ENCODE results near the gene PIP5K1C. TPM values are rescaled to one million over a fixed set of nuclear protein-coding genes. Genes with fewer than 3 reads are reported as not detected.

The PIP5K1C gene
- total and polyA plus RNA-seq, 10 donors: 6.2 to 41.9 (median 33.9) TPM

- no peak for DNase-seq
- H3K36me3 ChIP-seq: peaks cover 0 to 10% (median 0%) of the 10 kb centered on the region in 6 donors
- WGBS, 5 donors: 86 to 90% (median 88%) methylated on average over 10 of the region's 10 CpGs
- peaks cover 0 to 19% (median 0%) of the 10 kb centered on the region in 7 donors for H3K27me3 ChIP-seq (replicated peaks in 1 of 7)
- H3K4me3 ChIP-seq: no peak overlapping the region
- H3K4me1 ChIP-seq: no peaks in the 10 kb centered on the region
- TF ChIP-seq, protein P1, sequence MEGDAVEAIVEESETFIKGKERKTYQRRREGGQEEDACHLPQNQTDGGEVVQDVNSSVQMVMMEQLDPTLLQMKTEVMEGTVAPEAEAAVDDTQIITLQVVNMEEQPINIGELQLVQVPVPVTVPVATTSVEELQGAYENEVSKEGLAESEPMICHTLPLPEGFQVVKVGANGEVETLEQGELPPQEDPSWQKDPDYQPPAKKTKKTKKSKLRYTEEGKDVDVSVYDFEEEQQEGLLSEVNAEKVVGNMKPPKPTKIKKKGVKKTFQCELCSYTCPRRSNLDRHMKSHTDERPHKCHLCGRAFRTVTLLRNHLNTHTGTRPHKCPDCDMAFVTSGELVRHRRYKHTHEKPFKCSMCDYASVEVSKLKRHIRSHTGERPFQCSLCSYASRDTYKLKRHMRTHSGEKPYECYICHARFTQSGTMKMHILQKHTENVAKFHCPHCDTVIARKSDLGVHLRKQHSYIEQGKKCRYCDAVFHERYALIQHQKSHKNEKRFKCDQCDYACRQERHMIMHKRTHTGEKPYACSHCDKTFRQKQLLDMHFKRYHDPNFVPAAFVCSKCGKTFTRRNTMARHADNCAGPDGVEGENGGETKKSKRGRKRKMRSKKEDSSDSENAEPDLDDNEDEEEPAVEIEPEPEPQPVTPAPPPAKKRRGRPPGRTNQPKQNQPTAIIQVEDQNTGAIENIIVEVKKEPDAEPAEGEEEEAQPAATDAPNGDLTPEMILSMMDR (IDR thresholded peaks at IDR 0.05 in 8 of 11, conservative IDR thresholded peaks at IDR 0.05 in 3 of 11): no peak
- no peak for TF ChIP-seq POLR2A (IDR thresholded peaks at IDR 0.05)
- no peak for TF ChIP-seq POLR2AphosphoS5 (IDR thresholded peaks at IDR 0.05)
- H3K27ac ChIP-seq: no peak overlapping the region
- intact Hi-C loops (cut with DNase I; ENCODE audit: low total_unique reads): no loop called here
- H3K9me3 ChIP-seq: no peaks in the 10 kb centered on the region
These were observed 37.4 kb upstream of the PIP5K1C start for GRCh38 chr19:3737487-3738205.

DNA sequence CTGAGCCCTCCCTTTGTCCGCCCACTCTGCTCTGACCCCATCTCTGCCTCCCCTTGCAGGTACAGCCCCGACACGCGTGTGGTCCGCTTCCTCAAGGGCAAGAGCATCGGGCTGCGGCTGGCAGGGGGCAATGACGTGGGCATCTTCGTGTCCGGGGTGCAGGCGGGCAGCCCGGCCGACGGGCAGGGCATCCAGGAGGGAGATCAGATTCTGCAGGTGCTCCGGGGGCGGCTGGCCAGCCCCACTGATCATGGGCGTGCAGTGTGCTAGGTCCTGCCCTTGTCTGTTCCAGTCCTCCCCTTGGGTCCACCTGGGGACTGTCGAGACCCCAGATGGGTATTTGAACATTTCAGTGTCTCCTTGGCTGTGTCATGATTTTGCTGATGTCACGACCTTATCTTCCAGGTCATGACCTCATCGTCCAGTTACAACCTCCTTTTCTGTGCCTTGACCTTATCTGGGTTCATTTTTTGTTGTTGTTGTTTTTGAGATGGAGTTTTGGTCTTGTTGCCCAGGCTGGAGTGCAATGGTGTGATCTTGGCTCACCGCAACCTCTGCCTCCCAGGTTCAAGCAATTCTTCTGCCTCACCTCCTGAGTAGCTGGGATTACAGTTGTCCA is 35.9 kb upstream of the PIP5K1C start:
- no peaks in the 10 kb centered on the region for H3K4me1 ChIP-seq
- TF ChIP-seq POLR2AphosphoS5 (IDR thresholded peaks at IDR 0.05) (no peak), POLR2A (IDR thresholded peaks at IDR 0.05) (no peak)
- TF ChIP-seq, protein P1 (IDR thresholded peaks at IDR 0.05 in 8 of 11, conservative IDR thresholded peaks at IDR 0.05 in 3 of 11): no peak
- no peak overlapping the region for H3K4me3 ChIP-seq
- peaks cover 0 to 10% (median 0%) of the 10 kb centered on the region in 6 donors for H3K36me3 ChIP-seq
- WGBS, 5 donors: 76 to 89% (median 86%) methylated on average over 19 to 21 of the region's 21 CpGs
- H3K27me3 ChIP-seq (replicated peaks in 1 of 7): peaks cover 0 to 19% (median 0%) of the 10 kb centered on the region in 7 donors
- no peak for DNase-seq
- H3K27ac ChIP-seq: no peak overlapping the region
- intact Hi-C loops (cut with DNase I; ENCODE audit: low total_unique reads): no loop called here
- no peaks in the 10 kb centered on the region for H3K9me3 ChIP-seq

DNA sequence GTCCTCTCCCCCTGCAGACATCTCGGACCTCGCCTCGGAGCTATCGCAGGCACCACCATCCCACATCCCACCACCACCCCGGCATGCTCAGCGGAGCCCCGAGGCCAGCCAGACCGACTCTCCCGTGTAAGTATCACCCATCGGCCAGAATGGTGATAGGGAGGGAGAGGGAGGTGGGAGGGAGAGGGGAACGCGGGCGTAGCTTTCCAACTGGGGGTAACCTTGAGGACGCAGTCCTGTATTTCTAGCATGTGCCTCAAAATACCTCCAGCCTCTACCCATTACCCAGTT is 34.0 kb upstream of the PIP5K1C start:
- H3K27ac ChIP-seq: no peak overlapping the region
- no peak for TF ChIP-seq POLR2AphosphoS5 (IDR thresholded peaks at IDR 0.05)
- TF ChIP-seq, protein P1 (IDR thresholded peaks at IDR 0.05 in 8 of 11, conservative IDR thresholded peaks at IDR 0.05 in 3 of 11): no peak
- no peak for TF ChIP-seq POLR2A (IDR thresholded peaks at IDR 0.05)
- H3K4me1 ChIP-seq: no peaks in the 10 kb centered on the region
- WGBS, 5 donors: 82 to 96% (median 92%) methylated on average over 14 of the region's 14 CpGs
- H3K9me3 ChIP-seq: no peaks in the 10 kb centered on the region
- no peak overlapping the region for H3K4me3 ChIP-seq
- no peak for DNase-seq
- H3K36me3 ChIP-seq: peaks cover 0 to 10% (median 0%) of the 10 kb centered on the region in 6 donors
- intact Hi-C loops (cut with DNase I; ENCODE audit: low total_unique reads): no loop called here
- peaks cover 0 to 19% (median 0%) of the 10 kb centered on the region in 7 donors for H3K27me3 ChIP-seq (replicated peaks in 1 of 7)

- intact Hi-C loops (cut with DNase I; ENCODE audit: low total_unique reads): no loop called here
- Histone ChIP-seq H3K27me3 (replicated peaks in 1 of 7) (peaks cover 0 to 19% (median 0%) of the 10 kb centered on the region in 7 donors), H3K27ac (no peak overlapping the region), H3K4me3 (no peak overlapping the region), H3K4me1 (no peaks in the 10 kb centered on the region), H3K36me3 (peaks cover 0 to 10% (median 0%) of the 10 kb centered on the region in 6 donors), H3K9me3 (no peaks in the 10 kb centered on the region)
- TF ChIP-seq, protein P1 (IDR thresholded peaks at IDR 0.05 in 8 of 11, conservative IDR thresholded peaks at IDR 0.05 in 3 of 11): no peak
- TF ChIP-seq POLR2AphosphoS5 (IDR thresholded peaks at IDR 0.05) (no peak), POLR2A (IDR thresholded peaks at IDR 0.05) (no peak)
- WGBS, 5 donors: 79 to 82% (median 81%) methylated on average over 20 of the region's 20 CpGs
- no peak for DNase-seq
These were observed 33.5 kb upstream of the PIP5K1C start for GRCh38 chr19:3733549-3734309.
